ENCODE measurements around the gene HCRTR2. TPM values are rescaled to one million over a fixed set of nuclear protein-coding genes. Genes with fewer than 3 reads are reported as not detected.

Gene HCRTR2
- total RNA-seq, 1 donor from 2014 or later = not detected

GRCh38 chr6:55260181-55260580 lies 85.9 kb downstream of the HCRTR2 start:
- Mint-ChIP-seq H3K27ac (no peak overlapping the region), H3K9me3 (no peaks in the 10 kb centered on the region), H3K4me3 (no peak overlapping the region), H3K27me3 (no peaks in the 10 kb centered on the region), H3K36me3 (ENCODE audit: low read depth) (no peaks in the 10 kb centered on the region), H3K4me1 (no peaks in the 10 kb centered on the region)
- CTCF ChIA-PET = no interaction called here
- TF ChIP-seq, protein P1, sequence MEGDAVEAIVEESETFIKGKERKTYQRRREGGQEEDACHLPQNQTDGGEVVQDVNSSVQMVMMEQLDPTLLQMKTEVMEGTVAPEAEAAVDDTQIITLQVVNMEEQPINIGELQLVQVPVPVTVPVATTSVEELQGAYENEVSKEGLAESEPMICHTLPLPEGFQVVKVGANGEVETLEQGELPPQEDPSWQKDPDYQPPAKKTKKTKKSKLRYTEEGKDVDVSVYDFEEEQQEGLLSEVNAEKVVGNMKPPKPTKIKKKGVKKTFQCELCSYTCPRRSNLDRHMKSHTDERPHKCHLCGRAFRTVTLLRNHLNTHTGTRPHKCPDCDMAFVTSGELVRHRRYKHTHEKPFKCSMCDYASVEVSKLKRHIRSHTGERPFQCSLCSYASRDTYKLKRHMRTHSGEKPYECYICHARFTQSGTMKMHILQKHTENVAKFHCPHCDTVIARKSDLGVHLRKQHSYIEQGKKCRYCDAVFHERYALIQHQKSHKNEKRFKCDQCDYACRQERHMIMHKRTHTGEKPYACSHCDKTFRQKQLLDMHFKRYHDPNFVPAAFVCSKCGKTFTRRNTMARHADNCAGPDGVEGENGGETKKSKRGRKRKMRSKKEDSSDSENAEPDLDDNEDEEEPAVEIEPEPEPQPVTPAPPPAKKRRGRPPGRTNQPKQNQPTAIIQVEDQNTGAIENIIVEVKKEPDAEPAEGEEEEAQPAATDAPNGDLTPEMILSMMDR (IDR thresholded peaks at IDR 0.05) = no peak
- no peak for DNase-seq
- POLR2A ChIA-PET = no interaction called here
- intact Hi-C loops (cut with micrococcal nuclease) = no loop called here
- no peak for ATAC-seq (ENCODE audit: low read depth)

DNA sequence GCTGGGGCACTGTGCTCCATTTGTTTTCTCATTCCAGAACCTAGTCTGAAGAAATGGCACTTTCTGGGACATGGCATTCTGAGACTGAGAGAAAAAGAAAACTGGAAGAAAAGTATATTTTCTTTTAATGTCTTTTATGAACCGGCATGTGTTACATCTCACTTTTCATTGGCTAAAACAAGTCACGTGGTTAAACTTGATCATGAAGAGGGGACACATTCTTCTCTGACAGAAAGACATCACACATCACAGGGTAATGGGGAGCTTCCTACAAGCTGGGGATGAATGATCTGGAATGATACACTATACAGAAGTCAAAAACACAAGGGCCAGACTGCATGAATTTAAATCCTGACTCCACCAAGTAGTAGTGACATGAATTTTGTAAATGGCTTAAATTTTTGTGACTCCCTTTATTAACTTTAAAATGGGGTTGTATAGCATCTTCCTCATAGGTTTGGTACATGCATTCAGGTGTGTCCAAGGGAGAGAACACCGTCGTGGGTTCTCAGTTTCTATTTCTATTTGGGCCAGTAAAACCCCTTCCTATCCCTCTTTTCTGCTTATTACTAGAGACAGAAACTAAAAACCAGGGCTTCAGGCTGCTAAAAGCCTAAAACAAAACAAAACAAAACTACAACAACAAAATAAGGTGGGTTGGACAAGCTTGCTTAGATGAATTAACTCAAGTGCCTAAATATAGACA lies 91.2 kb downstream of the HCRTR2 start:
- no peak overlapping the region for H3K27ac Mint-ChIP-seq
- H3K4me3 Mint-ChIP-seq = no peak overlapping the region
- POLR2A ChIA-PET = no interaction called here
- CTCF ChIA-PET = no interaction called here
- no peaks in the 10 kb centered on the region for H3K36me3 Mint-ChIP-seq (ENCODE audit: low read depth)
- TF ChIP-seq, protein P1 (IDR thresholded peaks at IDR 0.05) = no peak
- no peaks in the 10 kb centered on the region for H3K4me1 Mint-ChIP-seq
- peaks cover 5% of the 10 kb centered on the region for H3K9me3 Mint-ChIP-seq
- ATAC-seq (ENCODE audit: low read depth) = no peak
- intact Hi-C loops (cut with micrococcal nuclease) = no loop called here
- DNase-seq = no peak
- H3K27me3 Mint-ChIP-seq = no peaks in the 10 kb centered on the region

GRCh38 chr6:55266896-55267295 lies 92.6 kb downstream of the HCRTR2 start:
- no peaks in the 10 kb centered on the region for H3K27me3 Mint-ChIP-seq
- CTCF ChIA-PET = no interaction called here
- no peak for DNase-seq
- TF ChIP-seq, protein P1 (IDR thresholded peaks at IDR 0.05) = no peak
- no peak overlapping the region for H3K27ac Mint-ChIP-seq
- no peaks in the 10 kb centered on the region for H3K4me1 Mint-ChIP-seq
- no peak overlapping the region for H3K4me3 Mint-ChIP-seq
- no peak for ATAC-seq (ENCODE audit: low read depth)
- peaks cover 5% of the 10 kb centered on the region for H3K9me3 Mint-ChIP-seq
- POLR2A ChIA-PET = no interaction called here
- intact Hi-C loops (cut with micrococcal nuclease) = no loop called here
- H3K36me3 Mint-ChIP-seq (ENCODE audit: low read depth) = no peaks in the 10 kb centered on the region

- no peaks in the 10 kb centered on the region for H3K27me3 Mint-ChIP-seq
- H3K36me3 Mint-ChIP-seq (ENCODE audit: low read depth) = no peaks in the 10 kb centered on the region
- no peak overlapping the region for H3K4me3 Mint-ChIP-seq
- no peaks in the 10 kb centered on the region for H3K4me1 Mint-ChIP-seq
- ChIA-PET CTCF (no interaction called here), POLR2A (no interaction called here)
- intact Hi-C loops (cut with micrococcal nuclease) = loop anchor here (10.0 kb wide), 1 partner anchor 1318 kb away; no protein-coding TSS in a partner anchor
- TF ChIP-seq, protein P1 (IDR thresholded peaks at IDR 0.05) = no peak
- no peak overlapping the region for H3K27ac Mint-ChIP-seq
- no peak for DNase-seq
- ATAC-seq (ENCODE audit: low read depth) = no peak
- H3K9me3 Mint-ChIP-seq = no peaks in the 10 kb centered on the region
These were observed 102.6 kb downstream of the HCRTR2 start for GRCh38 chr6:55276745-55277530.

GRCh38 chr6:55277646-55278045 lies 103.3 kb downstream of the HCRTR2 start:
- Mint-ChIP-seq H3K36me3 (ENCODE audit: low read depth) (no peaks in the 10 kb centered on the region), H3K27ac (no peak overlapping the region), H3K4me3 (no peak overlapping the region), H3K27me3 (no peaks in the 10 kb centered on the region), H3K4me1 (no peaks in the 10 kb centered on the region), H3K9me3 (no peaks in the 10 kb centered on the region)
- DNase-seq (no peak), ATAC-seq (ENCODE audit: low read depth) (no peak)
- CTCF ChIA-PET = no interaction called here
- POLR2A ChIA-PET = no interaction called here
- intact Hi-C loops (cut with micrococcal nuclease) = loop anchor here (10.0 kb wide), 1 partner anchor 1317 kb away; no protein-coding TSS in a partner anchor
- TF ChIP-seq, protein P1 (IDR thresholded peaks at IDR 0.05) = no peak
